H1 (cell line): ENCODE measurements around the gene TECR. TPM values are rescaled to one million over a fixed set of nuclear protein-coding genes. Genes with fewer than 3 reads are reported as not detected.

Experiments used
- CTCF ChIA-PET: fragments of 300-600 bp; sonication (Branson Sonifier 250); formaldehyde crosslinking; loops from one replicate; lab custom pipeline; 2021; ENCODE audit not compliant: partially characterized antibody; lab: Charles Lee
- POLR2A ChIA-PET: fragments of 300-600 bp; sonication (Branson Sonifier 250); formaldehyde crosslinking; loops from one replicate; lab custom pipeline; 2021; ENCODE audit warnings: inconsistent platforms; ENCODE audit not compliant: partially characterized antibody; lab: Charles Lee
- DNase-seq, 2 experiments: peaks; one replicate each; pipeline versions ENCODE4 v3.0.0 to v3.0.0-alpha.2; 2010 to 2022; ENCODE audit warnings: low spot score in 2 of 2, low read depth in 1 of 2, mixed read lengths in 1 of 2
- FAIRE-seq: peaks from 2 replicates; lab custom pipeline; 2011; peaks lifted over from hg19 to GRCh38; lab: Jason Lieb, UNC
- H2AFZ ChIP-seq: 2 replicates; pipeline ENCODE4 v1.8.1; 2012; ENCODE audit warnings: low read length, inconsistent platforms
- H2AK5ac ChIP-seq: 2 replicates; pipeline ENCODE4 v1.6.1; 2013; ENCODE audit warnings: low read depth, low read length
- H2BK120ac ChIP-seq: replicated peaks from 2 replicates; pipeline ENCODE3; 2013; ENCODE audit warnings: low read depth, low read length, inconsistent platforms
- H2BK12ac ChIP-seq: 2 replicates; pipeline ENCODE4 v1.6.1; 2013; ENCODE audit warnings: low read depth, low read length
- H2BK15ac ChIP-seq: 2 replicates; pipeline ENCODE4 v1.6.1; 2013; ENCODE audit warnings: low read length
- H2BK20ac ChIP-seq: 2 replicates; pipeline ENCODE4 v1.6.1; 2013; ENCODE audit warnings: low read length
- H2BK5ac ChIP-seq: 2 replicates; pipeline ENCODE4 v1.6.1; 2013; ENCODE audit warnings: low read depth, low read length
- H3K14ac ChIP-seq: 2 replicates; pipeline ENCODE4 v1.6.1; 2013; ENCODE audit warnings: inconsistent platforms; ENCODE audit not compliant: insufficient read length
- H3K18ac ChIP-seq: 2 replicates; pipeline ENCODE4 v1.6.1; 2013; ENCODE audit warnings: low read length; ENCODE audit errors: extremely low read depth
- H3K23ac ChIP-seq: 2 replicates; pipeline ENCODE4 v1.6.1; 2013; ENCODE audit warnings: inconsistent platforms; ENCODE audit not compliant: insufficient read length
- H3K23me2 ChIP-seq: 2 replicates; pipeline ENCODE4 v1.6.1; 2013; ENCODE audit warnings: low read depth, low read length
- H3K27ac ChIP-seq: 2 replicates; pipeline ENCODE4 v1.6.1; 2011; ENCODE audit warnings: low read depth, low read length, inconsistent platforms
- H3K27me3 ChIP-seq, 4 experiments: replicated peaks in 1 of 4; 1 replicate in 1 of 4; 2 replicates in 3 of 4; pipeline versions ENCODE4 v1.6.1 to v1.8.1; 2011 to 2013; ENCODE audit warnings: low read length in 3 of 4, mild to moderate bottlenecking in 3 of 4, inconsistent platforms in 2 of 4, mixed read lengths in 2 of 4, moderate library complexity in 1 of 4; ENCODE audit not compliant: control insufficient read depth in 3 of 4, insufficient read depth in 3 of 4; ENCODE audit errors: extremely low read depth in 1 of 4
- H3K36me3 ChIP-seq, 4 experiments: 2 replicates each; pipeline versions ENCODE4 v1.6.1 to v1.8.1; 2011 to 2013; ENCODE audit warnings: mild to moderate bottlenecking in 4 of 4, low read length in 3 of 4, moderate library complexity in 2 of 4, control low read depth in 1 of 4, inconsistent platforms in 1 of 4; ENCODE audit not compliant: insufficient read depth in 4 of 4, control insufficient read depth in 2 of 4
- H3K4ac ChIP-seq: replicated peaks from 2 replicates; pipeline ENCODE3; 2013; ENCODE audit warnings: low read length, low read depth, mixed read lengths, inconsistent platforms; ENCODE audit not compliant: insufficient read length
- H3K4me1 ChIP-seq, 4 experiments: replicated peaks in 1 of 4; 1 replicate in 1 of 4; 2 replicates in 3 of 4; pipeline versions ENCODE4 v1.6.1 to v1.8.1; 2011 to 2013; ENCODE audit warnings: low read length in 3 of 4, inconsistent platforms in 2 of 4, mixed read lengths in 1 of 4; ENCODE audit not compliant: insufficient read depth in 4 of 4, control insufficient read depth in 3 of 4
- H3K4me2 ChIP-seq, 2 experiments: 2 replicates each; pipeline versions ENCODE4 v1.6.1 to v1.8.1; 2011 to 2013; ENCODE audit warnings: low read depth in 2 of 2, low read length in 2 of 2, control low read depth in 1 of 2, inconsistent platforms in 1 of 2, mild to moderate bottlenecking in 1 of 2; ENCODE audit not compliant: insufficient read depth in 1 of 2
- H3K4me3 ChIP-seq, 4 experiments: fragments of 200-600, 300-600 bp in 1 of 4; sonication (generic), shearing (Covaris generic), sonication (Bioruptor Twin) in 1 of 4; 2 replicates each; pipeline versions ENCODE4 v1.5.1 to v1.8.1; 2011 to 2016; ENCODE audit warnings: low read length in 4 of 4, low read depth in 3 of 4, control low read depth in 2 of 4, inconsistent platforms in 2 of 4, mild to moderate bottlenecking in 2 of 4, mixed read lengths in 1 of 4, moderate library complexity in 1 of 4; ENCODE audit not compliant: insufficient read depth in 2 of 4; ENCODE audit errors: extremely low read depth in 1 of 4
- H3K56ac ChIP-seq: replicated peaks from 2 replicates; pipeline ENCODE3; 2013; ENCODE audit warnings: low read depth, mild to moderate bottlenecking, mixed read lengths, low read length, inconsistent platforms; ENCODE audit not compliant: insufficient read length
- H3K79me1 ChIP-seq: 2 replicates; pipeline ENCODE4 v1.6.1; 2013; ENCODE audit warnings: low read depth, low read length, control low read depth
- H3K79me2 ChIP-seq, 2 experiments: 2 replicates each; pipeline versions ENCODE4 v1.6.1 to v1.8.1; 2012 to 2013; ENCODE audit warnings: low read length in 2 of 2, mild to moderate bottlenecking in 2 of 2, inconsistent platforms in 1 of 2; ENCODE audit not compliant: insufficient read depth in 2 of 2, control insufficient read depth in 1 of 2
- H3K9ac ChIP-seq, 4 experiments: replicated peaks in 1 of 4; 1 replicate in 1 of 4; 2 replicates in 3 of 4; pipeline versions ENCODE4 v1.6.1 to v1.8.1; 2011 to 2013; ENCODE audit warnings: low read depth in 3 of 4, low read length in 3 of 4, control low read depth in 2 of 4, mild to moderate bottlenecking in 2 of 4, moderate library complexity in 2 of 4, inconsistent platforms in 1 of 4; ENCODE audit errors: extremely low read depth in 1 of 4
- H3K9me3 ChIP-seq, 2 experiments: 2 replicates each; pipeline versions ENCODE4 v1.6.1 to v1.8.1; 2012 to 2013; ENCODE audit warnings: mild to moderate bottlenecking in 2 of 2, moderate library complexity in 2 of 2, control low read depth in 1 of 2, inconsistent platforms in 1 of 2, low read depth in 1 of 2, low read length in 1 of 2, mixed read lengths in 1 of 2; ENCODE audit not compliant: insufficient read depth in 2 of 2
- H4K20me1 ChIP-seq, 2 experiments: replicated peaks in 1 of 2; 2 replicates each; pipeline versions ENCODE3 to v1.8.1; 2011 to 2013; ENCODE audit warnings: inconsistent platforms in 2 of 2, low read length in 2 of 2, mild to moderate bottlenecking in 1 of 2; ENCODE audit not compliant: insufficient read depth in 2 of 2, control insufficient read depth in 1 of 2
- H4K5ac ChIP-seq: 2 replicates; pipeline ENCODE4 v1.6.1; 2013; ENCODE audit warnings: low read length, low read depth, mixed read lengths, inconsistent platforms; ENCODE audit not compliant: insufficient read length
- H4K8ac ChIP-seq: 2 replicates; pipeline ENCODE4 v1.8.0; 2013; ENCODE audit warnings: mild to moderate bottlenecking, moderate library complexity, low read length, inconsistent platforms; ENCODE audit not compliant: insufficient read depth; ENCODE audit errors: extremely low read depth
- H4K91ac ChIP-seq: replicated peaks from 2 replicates; pipeline ENCODE3; 2013; ENCODE audit warnings: low read length, mixed read lengths, inconsistent platforms; ENCODE audit not compliant: insufficient read length
- FOSL1 ChIP-seq: IDR thresholded peaks from 2 replicates; pipeline ENCODE4 v1.6.1; 2011; ENCODE audit warnings: mild to moderate bottlenecking, low read depth, low read length, moderate library complexity; ENCODE audit not compliant: insufficient read depth
- WGBS, 2 experiments: shearing (Covaris generic) in 1 of 2; methylation state at CpG; one replicate each; pipeline versions ENCODE4 v1.1.6 to v1.1.7; 2013 to 2015; ENCODE audit warnings: low lambda C conversion rate in 2 of 2, mixed read lengths in 2 of 2, inconsistent platforms in 1 of 2, low coverage in 1 of 2, missing lambda C conversion rate in 1 of 2; ENCODE audit not compliant: insufficient replicate concordance in 2 of 2, insufficient coverage in 1 of 2, insufficient read length in 1 of 2; ENCODE audit errors: extremely low coverage in 1 of 2, missing lambda C conversion rate in 1 of 2; 5-methylcytosine and 5-hydroxymethylcytosine counted together
- polyA plus RNA-seq, 7 experiments: library from polyadenylated mRNA; depleted of rRNA in 3 of 7; stranded (reverse) in 5 of 7; unstranded in 2 of 7; fragments of >200 nt in 5 of 7; fragments of 200-250 nt in 2 of 7; gene quantifications; 1 replicate in 5 of 7; 2 replicates in 1 of 7; 4 replicates in 1 of 7; pipeline versions ENCODE4 v1.2.1 to v1.2.3, GENCODE V29; 2011 to 2013; ENCODE audit warnings: missing spikeins in 2 of 7, mixed read lengths in 2 of 7
- total RNA-seq: library from RNA; stranded (reverse); fragmentation: NEBNext Ultra II Directional; extraction: Animal tissue kit (Norgen Biotek cat#: 25700); gene quantifications from 2 replicates; pipeline ENCODE4 v1.2.1, GENCODE V29; 2021

The TECR gene
- total and polyA plus RNA-seq, 2 of the 8 experiments (the other 6 are each of a cell fraction or from before 2014, with no cell fraction given), result 172 to 405 TPM

GRCh38 chr19:14545716-14546082, 16.3 kb downstream of the TECR start:
- Histone ChIP-seq H3K27ac (no peak overlapping the region), H4K20me1 (peaks cover 5 to 14% of the 10 kb centered on the region in 2 experiments), H3K4me3 (no peak overlapping the region), H4K5ac (no peak overlapping the region), H4K91ac (no peak overlapping the region), H2BK5ac (no peak overlapping the region; the same call in 1 of the 2 replicates), H2AFZ (no peak overlapping the region), H3K18ac (no peak overlapping the region), H3K4ac (no peak overlapping the region), H2AK5ac (no peak overlapping the region), H4K8ac (no peak overlapping the region), H3K27me3 (no peaks in the 10 kb centered on the region; a peak in 1 of 7 replicates), H3K9ac (no peak overlapping the region), H2BK15ac (no peak overlapping the region), H3K4me2 (no peak overlapping the region), H2BK12ac (no peak overlapping the region), H3K36me3 (no peaks in the 10 kb centered on the region), H2BK120ac (no peak overlapping the region), H3K23me2 (no peaks in the 10 kb centered on the region), H3K56ac (no peak overlapping the region), H3K14ac (no peak overlapping the region), H3K79me1 (peaks cover 17% of the 10 kb centered on the region), H3K9me3 (no peaks in the 10 kb centered on the region), H3K23ac (no peak overlapping the region), H2BK20ac (no peak overlapping the region), H3K4me1 (peaks cover 0 to 3% (median 1%) of the 10 kb centered on the region in 4 experiments; a peak in 3 of 7 replicates), H3K79me2 (peaks cover 0 to 26% of the 10 kb centered on the region in 2 experiments; a peak in 1 of 4 replicates)
- WGBS, 2 experiments, result 93% methylated on average over 9 of the region's 9 CpGs; no CpG with 5 or more reads in 1 of the 2 experiments
- CTCF ChIA-PET, result interaction anchor here (0.6 to 1.1 kb wide), 2 partner anchors 8 to 96 kb away, joined by 3 read pairs; no protein-coding TSS in a partner anchor
- TF ChIP-seq FOSL1, result no peak
- DNase-seq (no peak), FAIRE-seq (no peak)
- POLR2A ChIA-PET, result interaction anchor here (1.5 to 1.6 kb wide), 2 partner anchors 9 to 28 kb away, joined by 3 to 5 read pairs; no protein-coding TSS in a partner anchor
